Glutamatergic neuron (in vitro differentiated cells): ENCODE results near the gene SLC9A4. TPM values are rescaled to one million over a fixed set of nuclear protein-coding genes. Genes with fewer than 3 reads are reported as not detected.

Source experiments
- DNase-seq: peaks from one replicate; pipeline ENCODE4 v3.0.0; 2022
- H3K27ac Mint-ChIP-seq: one replicate; pipeline ENCODE4 v1.8.0; 2020; ENCODE audit warnings: mild to moderate bottlenecking, mixed read lengths, inconsistent platforms; ENCODE audit not compliant: unreplicated experiment
- H3K27me3 Mint-ChIP-seq: one replicate; pipeline ENCODE4 v1.8.0; 2020; ENCODE audit warnings: mild to moderate bottlenecking, moderate library complexity, mixed read lengths, inconsistent platforms; ENCODE audit not compliant: unreplicated experiment
- H3K36me3 Mint-ChIP-seq: one replicate; pipeline ENCODE4 v1.8.0; 2020; ENCODE audit warnings: mild to moderate bottlenecking, mixed read lengths, inconsistent platforms; ENCODE audit not compliant: unreplicated experiment
- H3K4me1 Mint-ChIP-seq: one replicate; pipeline ENCODE4 v1.8.0; 2020; ENCODE audit warnings: mild to moderate bottlenecking, low read depth, mixed read lengths, inconsistent platforms; ENCODE audit not compliant: unreplicated experiment
- H3K4me3 Mint-ChIP-seq: one replicate; pipeline ENCODE4 v1.8.0; 2020; ENCODE audit warnings: mild to moderate bottlenecking, mixed read lengths, inconsistent platforms; ENCODE audit not compliant: unreplicated experiment
- H3K9me3 Mint-ChIP-seq: one replicate; pipeline ENCODE4 v1.8.0; 2020; ENCODE audit warnings: mild to moderate bottlenecking, moderate library complexity, mixed read lengths, inconsistent platforms; ENCODE audit not compliant: unreplicated experiment
- CTCF ChIP-seq: fragments of 200-600 bp; sonication (generic); IDR thresholded peaks from one replicate; pipeline ENCODE4 v1.5.0; 2021; ENCODE audit not compliant: partially characterized antibody, unreplicated experiment
- total RNA-seq: library from RNA; stranded (reverse); fragmentation: NEBNext Ultra II Directional; extraction: Animal tissue kit (Norgen Biotek cat#: 25700); gene quantifications from one replicate; pipeline ENCODE4 v1.2.1, GENCODE V29; 2021; ENCODE audit not compliant: unreplicated experiment

The SLC9A4 gene
- total RNA-seq, 1 donor from 2014 or later = 0.12 TPM

GRCh38 chr2:102512161-102512560 is 39.1 kb downstream of the SLC9A4 start:
- H3K4me3 Mint-ChIP-seq = no peak overlapping the region
- no peak for DNase-seq
- no peaks in the 10 kb centered on the region for H3K9me3 Mint-ChIP-seq
- no peak for TF ChIP-seq CTCF
- H3K27me3 Mint-ChIP-seq = no peaks in the 10 kb centered on the region
- no peak overlapping the region for H3K27ac Mint-ChIP-seq
- no peaks in the 10 kb centered on the region for H3K4me1 Mint-ChIP-seq
- no peaks in the 10 kb centered on the region for H3K36me3 Mint-ChIP-seq

GRCh38 chr2:102513355-102513939 is 40.4 kb downstream of the SLC9A4 start:
- H3K4me1 Mint-ChIP-seq = no peaks in the 10 kb centered on the region
- H3K4me3 Mint-ChIP-seq = no peak overlapping the region
- no peaks in the 10 kb centered on the region for H3K9me3 Mint-ChIP-seq
- H3K27me3 Mint-ChIP-seq = no peaks in the 10 kb centered on the region
- no peaks in the 10 kb centered on the region for H3K36me3 Mint-ChIP-seq
- no peak for TF ChIP-seq CTCF
- H3K27ac Mint-ChIP-seq = no peak overlapping the region
- DNase-seq = no peak

- no peak for DNase-seq
- TF ChIP-seq CTCF = no peak
- no peaks in the 10 kb centered on the region for H3K27me3 Mint-ChIP-seq
- no peaks in the 10 kb centered on the region for H3K4me1 Mint-ChIP-seq
- no peak overlapping the region for H3K27ac Mint-ChIP-seq
- H3K9me3 Mint-ChIP-seq = no peaks in the 10 kb centered on the region
- H3K36me3 Mint-ChIP-seq = no peaks in the 10 kb centered on the region
- no peak overlapping the region for H3K4me3 Mint-ChIP-seq
Measured at GRCh38 chr2:102514061-102514785, 41.2 kb downstream of the SLC9A4 start.

GRCh38 chr2:102515851-102516250 is 42.8 kb downstream of the SLC9A4 start:
- Mint-ChIP-seq H3K36me3 (no peaks in the 10 kb centered on the region), H3K9me3 (no peaks in the 10 kb centered on the region), H3K27ac (no peak overlapping the region), H3K4me3 (no peak overlapping the region), H3K27me3 (no peaks in the 10 kb centered on the region), H3K4me1 (no peaks in the 10 kb centered on the region)
- DNase-seq = no peak
- TF ChIP-seq CTCF = no peak

GRCh38 chr2:102518170-102518569 is 45.1 kb downstream of the SLC9A4 start:
- Mint-ChIP-seq H3K27me3 (no peaks in the 10 kb centered on the region), H3K27ac (no peak overlapping the region), H3K4me3 (no peak overlapping the region), H3K36me3 (no peaks in the 10 kb centered on the region), H3K9me3 (peaks cover 1% of the 10 kb centered on the region), H3K4me1 (no peaks in the 10 kb centered on the region)
- no peak for DNase-seq
- no peak for TF ChIP-seq CTCF
